HepG2 (cell line): ENCODE measurements around the gene ZKSCAN1. TPM values are rescaled to one million over a fixed set of nuclear protein-coding genes. Genes with fewer than 3 reads are reported as not detected.

Source experiments
- HOXA7 ChIP-seq: sonication (generic); formaldehyde crosslinking; IDR thresholded peaks from 2 replicates; pipeline ENCODE4 v1.8.1; 2022; ENCODE audit warnings: mild to moderate bottlenecking, missing genetic modification reagents, moderate library complexity
- IKZF4 ChIP-seq: sonication (generic); formaldehyde crosslinking; IDR thresholded peaks from 2 replicates; pipeline ENCODE4 v1.5.1; 2020; ENCODE audit warnings: borderline replicate concordance, mild to moderate bottlenecking, low read depth, missing genetic modification reagents; ENCODE audit errors: not compliant biosample characterization
- KDM5A ChIP-seq: fragments of 200-600 bp; sonication (generic); IDR thresholded peaks from 2 replicates; pipeline ENCODE4 v1.7.0; 2018; ENCODE audit warnings: antibody characterized with exemption, mild to moderate bottlenecking, low read length, borderline replicate concordance
- PAF1 ChIP-seq: IDR thresholded peaks from 2 replicates; pipeline ENCODE4 v1.6.1; 2016; ENCODE audit warnings: missing genetic modification reagents, missing compliant biosample characterization
- PAWR ChIP-seq: sonication (generic); formaldehyde crosslinking; IDR thresholded peaks from 2 replicates; pipeline ENCODE4 v1.4.0; 2020; ENCODE audit warnings: missing genetic modification reagents, mild to moderate bottlenecking, borderline replicate concordance
- REPIN1 ChIP-seq: sonication (generic); formaldehyde crosslinking; IDR thresholded peaks from 2 replicates; pipeline ENCODE4 v1.8.0; 2022; ENCODE audit warnings: missing genetic modification reagents, low read depth, mild to moderate bottlenecking, borderline replicate concordance
- SOX6 ChIP-seq, 2 experiments: fragments of 450-650 bp in 1 of 2; sonication (generic) in 1 of 2; formaldehyde crosslinking in 1 of 2; IDR thresholded peaks; 2 replicates each; pipeline versions ENCODE4 v1.4.0 to v1.6.1; 2017 to 2020; ENCODE audit warnings: antibody characterized with exemption in 1 of 2, mild to moderate bottlenecking in 1 of 2, missing genetic modification reagents in 1 of 2
- THAP11 ChIP-seq: IDR thresholded peaks from 2 replicates; pipeline ENCODE4 v1.6.1; 2016; ENCODE audit warnings: missing biosample characterization, missing genetic modification reagents
- ZNF256 ChIP-seq: sonication (generic); formaldehyde crosslinking; conservative IDR thresholded peaks from 2 replicates; pipeline ENCODE4 v1.4.0; 2020; ENCODE audit warnings: missing genetic modification reagents
- ZNF562 ChIP-seq: sonication (generic); formaldehyde crosslinking; IDR thresholded peaks from 2 replicates; pipeline ENCODE4 v1.8.0; 2022; ENCODE audit warnings: missing genetic modification reagents, borderline replicate concordance
- ZNF768 ChIP-seq: sonication (generic); formaldehyde crosslinking; IDR thresholded peaks from 2 replicates; pipeline ENCODE4 v1.4.0; 2020; ENCODE audit warnings: missing genetic modification reagents
- ZSCAN31 ChIP-seq: sonication (generic); formaldehyde crosslinking; IDR thresholded peaks from 2 replicates; pipeline ENCODE4 v1.5.0; 2020; ENCODE audit warnings: low read depth, mild to moderate bottlenecking, missing genetic modification reagents
- polyA plus RNA-seq, 8 experiments: library from polyadenylated mRNA; depleted of rRNA in 3 of 8; stranded (reverse) in 7 of 8; unstranded in 1 of 8; fragments of >200 nt; fragmentation: Illumina TruSeq in 4 of 8; extraction: Trizol in 4 of 8; gene quantifications; 2 replicates each; pipeline versions ENCODE4 v1.2.1 to v1.2.3, GENCODE V29; 2011 to 2016; ENCODE audit warnings: low read depth in 4 of 8, missing spikeins in 1 of 8, mixed read lengths in 1 of 8; ENCODE audit not compliant: insufficient read depth in 1 of 8
- total RNA-seq, 5 experiments: library from RNA; depleted of rRNA; stranded (reverse); fragments of >200 nt; fragmentation: Illumina TruSeq; extraction: Trizol; gene quantifications; 2 replicates each; pipeline ENCODE4 v1.2.3, GENCODE V29; 2016; ENCODE audit warnings: low read depth in 1 of 5
- TF ChIP-seq, protein P1 (sequence below): sonication (generic); formaldehyde crosslinking; IDR thresholded peaks from 2 replicates; pipeline ENCODE4 v1.8.0; 2022; ENCODE audit warnings: mild to moderate bottlenecking, missing genetic modification reagents, borderline replicate concordance
- TF ChIP-seq, protein P2 (sequence below): sonication (generic); formaldehyde crosslinking; conservative IDR thresholded peaks from 2 replicates; pipeline ENCODE4 v1.4.0; 2020; ENCODE audit warnings: missing genetic modification reagents
- TF ChIP-seq, protein P3 (sequence below): sonication (generic); formaldehyde crosslinking; IDR thresholded peaks from 2 replicates; pipeline ENCODE4 v1.4.0; 2020; ENCODE audit warnings: low read depth, mild to moderate bottlenecking, missing genetic modification reagents
- TF ChIP-seq, protein P4 (sequence below): IDR thresholded peaks from 2 replicates; pipeline ENCODE4 v1.6.1; 2016; ENCODE audit warnings: low read depth, control low read depth
- TF ChIP-seq, protein P5 (sequence below): IDR thresholded peaks from 2 replicates; pipeline ENCODE4 v1.6.1; 2018; ENCODE audit warnings: missing genetic modification reagents
- TF ChIP-seq, protein P6 (sequence below): sonication (generic); formaldehyde crosslinking; IDR thresholded peaks from 2 replicates; pipeline ENCODE4 v1.4.0; 2020; ENCODE audit warnings: low read depth, mild to moderate bottlenecking, missing genetic modification reagents

ZKSCAN1 gene
- total and polyA plus RNA-seq, 2 of the 13 experiments (the other 11 are each of a cell fraction or from before 2014, with no cell fraction given), result 46.4 to 60.6 TPM

DNA sequence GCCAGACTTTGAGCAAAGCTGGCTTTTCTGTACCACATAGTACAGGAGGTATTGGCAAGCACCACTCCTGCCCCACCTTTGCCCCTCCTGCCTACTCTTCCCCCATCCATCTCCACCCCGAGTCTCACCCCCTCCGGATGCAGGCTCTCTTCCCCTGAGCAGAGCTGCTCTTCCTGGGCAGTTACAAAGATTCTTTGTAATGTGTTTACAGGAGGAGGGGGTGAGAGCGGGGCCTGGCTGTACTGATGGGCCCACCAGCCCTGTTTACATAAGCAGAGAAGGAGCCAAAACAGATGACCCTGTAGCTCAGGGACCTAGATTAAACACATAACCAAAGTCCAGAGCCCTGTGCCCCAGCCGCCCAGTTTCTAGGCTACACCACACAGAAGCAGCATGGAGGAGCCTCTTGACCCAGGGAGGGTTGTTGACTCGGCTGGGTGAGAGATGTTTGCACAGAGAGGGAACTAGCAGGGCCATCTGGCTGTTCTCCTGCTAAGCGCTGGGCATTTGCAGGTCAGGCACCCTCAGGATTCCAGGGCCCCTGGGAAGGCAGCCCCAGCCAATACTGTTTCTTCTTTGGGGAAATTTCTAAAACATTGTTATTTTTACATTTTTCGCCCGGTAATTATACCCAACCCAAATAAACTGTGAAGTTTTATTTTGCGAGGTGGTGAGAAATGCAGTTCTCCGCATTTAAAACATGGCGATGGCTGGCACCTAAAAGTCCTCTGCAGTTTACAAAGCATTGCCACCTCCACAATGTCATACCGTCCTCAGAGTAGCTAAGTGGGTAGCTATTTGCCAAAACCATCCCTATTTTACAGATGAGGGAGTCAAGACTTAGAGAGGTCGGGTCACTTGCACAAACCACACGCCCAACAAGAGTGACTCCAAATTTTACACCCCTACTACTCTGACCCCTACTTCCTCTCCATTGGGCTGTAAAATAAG is 11.4 kb upstream of the ZKSCAN1 start (continued):
- TF ChIP-seq, protein P1, sequence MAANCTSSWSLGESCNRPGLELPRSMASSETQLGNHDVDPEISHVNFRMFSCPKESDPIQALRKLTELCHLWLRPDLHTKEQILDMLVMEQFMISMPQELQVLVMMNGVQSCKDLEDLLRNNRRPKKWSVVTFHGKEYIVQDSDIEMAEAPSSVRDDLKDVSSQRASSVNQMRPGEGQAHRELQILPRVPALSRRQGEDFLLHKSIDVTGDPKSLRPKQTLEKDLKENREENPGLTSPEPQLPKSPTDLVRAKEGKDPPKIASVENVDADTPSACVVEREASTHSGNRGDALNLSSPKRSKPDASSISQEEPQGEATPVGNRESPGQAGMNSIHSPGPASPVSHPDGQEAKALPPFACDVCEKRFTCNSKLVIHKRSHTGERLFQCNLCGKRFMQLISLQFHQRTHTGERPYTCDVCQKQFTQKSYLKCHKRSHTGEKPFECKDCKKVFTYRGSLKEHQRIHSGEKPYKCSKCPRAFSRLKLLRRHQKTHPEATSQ (CRISPR knock-in tag), result no peak; the same call in 1 of the 2 replicates
- TF ChIP-seq IKZF4 (CRISPR knock-in tag) (no peak), ZNF768 (CRISPR knock-in tag) (peak; percentile 90), PAWR (CRISPR knock-in tag) (no peak), ZSCAN31 (CRISPR knock-in tag) (peak; percentile 87), THAP11 (CRISPR knock-in tag) (peak; percentile 65; the same call in 1 of the 2 replicates), REPIN1 (0 out of 2 replicates have a peak, but pooled peaks have one; percentile 67), KDM5A (peak; percentile 61; the same call in 1 of the 2 replicates), SOX6 (IDR thresholded peaks at IDR 0.05) (no peak), SOX6 (CRISPR knock-in tag; IDR thresholded peaks at IDR 0.05) (peak; percentile 97), ZNF562 (CRISPR knock-in tag) (no peak), ZNF256 (CRISPR knock-in tag) (0 out of 2 replicates have a peak, but pooled peaks have one; percentile 29), PAF1 (CRISPR knock-in tag) (no peak), HOXA7 (CRISPR knock-in tag) (no peak)
- TF ChIP-seq, protein P2, sequence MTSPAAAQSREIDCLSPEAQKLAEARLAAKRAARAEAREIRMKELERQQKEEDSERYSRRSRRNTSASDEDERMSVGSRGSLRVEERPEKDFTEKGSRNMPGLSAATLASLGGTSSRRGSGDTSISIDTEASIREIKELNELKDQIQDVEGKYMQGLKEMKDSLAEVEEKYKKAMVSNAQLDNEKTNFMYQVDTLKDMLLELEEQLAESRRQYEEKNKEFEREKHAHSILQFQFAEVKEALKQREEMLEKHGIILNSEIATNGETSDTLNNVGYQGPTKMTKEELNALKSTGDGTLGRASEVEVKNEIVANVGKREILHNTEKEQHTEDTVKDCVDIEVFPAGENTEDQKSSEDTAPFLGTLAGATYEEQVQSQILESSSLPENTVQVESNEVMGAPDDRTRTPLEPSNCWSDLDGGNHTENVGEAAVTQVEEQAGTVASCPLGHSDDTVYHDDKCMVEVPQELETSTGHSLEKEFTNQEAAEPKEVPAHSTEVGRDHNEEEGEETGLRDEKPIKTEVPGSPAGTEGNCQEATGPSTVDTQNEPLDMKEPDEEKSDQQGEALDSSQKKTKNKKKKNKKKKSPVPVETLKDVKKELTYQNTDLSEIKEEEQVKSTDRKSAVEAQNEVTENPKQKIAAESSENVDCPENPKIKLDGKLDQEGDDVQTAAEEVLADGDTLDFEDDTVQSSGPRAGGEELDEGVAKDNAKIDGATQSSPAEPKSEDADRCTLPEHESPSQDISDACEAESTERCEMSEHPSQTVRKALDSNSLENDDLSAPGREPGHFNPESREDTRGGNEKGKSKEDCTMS, result no peak
- TF ChIP-seq, protein P3, sequence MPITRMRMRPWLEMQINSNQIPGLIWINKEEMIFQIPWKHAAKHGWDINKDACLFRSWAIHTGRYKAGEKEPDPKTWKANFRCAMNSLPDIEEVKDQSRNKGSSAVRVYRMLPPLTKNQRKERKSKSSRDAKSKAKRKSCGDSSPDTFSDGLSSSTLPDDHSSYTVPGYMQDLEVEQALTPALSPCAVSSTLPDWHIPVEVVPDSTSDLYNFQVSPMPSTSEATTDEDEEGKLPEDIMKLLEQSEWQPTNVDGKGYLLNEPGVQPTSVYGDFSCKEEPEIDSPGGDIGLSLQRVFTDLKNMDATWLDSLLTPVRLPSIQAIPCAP (CRISPR knock-in tag), result no peak; the same call in 1 of the 2 replicates
- TF ChIP-seq, protein P4, sequence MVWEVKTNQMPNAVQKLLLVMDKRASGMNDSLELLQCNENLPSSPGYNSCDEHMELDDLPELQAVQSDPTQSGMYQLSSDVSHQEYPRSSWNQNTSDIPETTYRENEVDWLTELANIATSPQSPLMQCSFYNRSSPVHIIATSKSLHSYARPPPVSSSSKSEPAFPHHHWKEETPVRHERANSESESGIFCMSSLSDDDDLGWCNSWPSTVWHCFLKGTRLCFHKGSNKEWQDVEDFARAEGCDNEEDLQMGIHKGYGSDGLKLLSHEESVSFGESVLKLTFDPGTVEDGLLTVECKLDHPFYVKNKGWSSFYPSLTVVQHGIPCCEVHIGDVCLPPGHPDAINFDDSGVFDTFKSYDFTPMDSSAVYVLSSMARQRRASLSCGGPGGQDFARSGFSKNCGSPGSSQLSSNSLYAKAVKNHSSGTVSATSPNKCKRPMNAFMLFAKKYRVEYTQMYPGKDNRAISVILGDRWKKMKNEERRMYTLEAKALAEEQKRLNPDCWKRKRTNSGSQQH, result no peak
- TF ChIP-seq, protein P5, sequence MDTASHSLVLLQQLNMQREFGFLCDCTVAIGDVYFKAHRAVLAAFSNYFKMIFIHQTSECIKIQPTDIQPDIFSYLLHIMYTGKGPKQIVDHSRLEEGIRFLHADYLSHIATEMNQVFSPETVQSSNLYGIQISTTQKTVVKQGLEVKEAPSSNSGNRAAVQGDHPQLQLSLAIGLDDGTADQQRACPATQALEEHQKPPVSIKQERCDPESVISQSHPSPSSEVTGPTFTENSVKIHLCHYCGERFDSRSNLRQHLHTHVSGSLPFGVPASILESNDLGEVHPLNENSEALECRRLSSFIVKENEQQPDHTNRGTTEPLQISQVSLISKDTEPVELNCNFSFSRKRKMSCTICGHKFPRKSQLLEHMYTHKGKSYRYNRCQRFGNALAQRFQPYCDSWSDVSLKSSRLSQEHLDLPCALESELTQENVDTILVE (CRISPR knock-in tag), result no peak; the same call in 1 of the 2 replicates
- TF ChIP-seq, protein P6, sequence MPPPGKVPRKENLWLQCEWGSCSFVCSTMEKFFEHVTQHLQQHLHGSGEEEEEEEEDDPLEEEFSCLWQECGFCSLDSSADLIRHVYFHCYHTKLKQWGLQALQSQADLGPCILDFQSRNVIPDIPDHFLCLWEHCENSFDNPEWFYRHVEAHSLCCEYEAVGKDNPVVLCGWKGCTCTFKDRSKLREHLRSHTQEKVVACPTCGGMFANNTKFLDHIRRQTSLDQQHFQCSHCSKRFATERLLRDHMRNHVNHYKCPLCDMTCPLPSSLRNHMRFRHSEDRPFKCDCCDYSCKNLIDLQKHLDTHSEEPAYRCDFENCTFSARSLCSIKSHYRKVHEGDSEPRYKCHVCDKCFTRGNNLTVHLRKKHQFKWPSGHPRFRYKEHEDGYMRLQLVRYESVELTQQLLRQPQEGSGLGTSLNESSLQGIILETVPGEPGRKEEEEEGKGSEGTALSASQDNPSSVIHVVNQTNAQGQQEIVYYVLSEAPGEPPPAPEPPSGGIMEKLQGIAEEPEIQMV (CRISPR knock-in tag), result peak; percentile 78
